HG03175 (cell line): ENCODE data around the gene IFT80.

Source experiments
- ATAC-seq: cut with Tn5 transposase; IDR thresholded peaks from one replicate; pipeline ENCODE4 v1.9.1; 2021; ENCODE audit warnings: mild to moderate bottlenecking, moderate library complexity; ENCODE audit not compliant: unreplicated experiment

IFT80 gene

DNA sequence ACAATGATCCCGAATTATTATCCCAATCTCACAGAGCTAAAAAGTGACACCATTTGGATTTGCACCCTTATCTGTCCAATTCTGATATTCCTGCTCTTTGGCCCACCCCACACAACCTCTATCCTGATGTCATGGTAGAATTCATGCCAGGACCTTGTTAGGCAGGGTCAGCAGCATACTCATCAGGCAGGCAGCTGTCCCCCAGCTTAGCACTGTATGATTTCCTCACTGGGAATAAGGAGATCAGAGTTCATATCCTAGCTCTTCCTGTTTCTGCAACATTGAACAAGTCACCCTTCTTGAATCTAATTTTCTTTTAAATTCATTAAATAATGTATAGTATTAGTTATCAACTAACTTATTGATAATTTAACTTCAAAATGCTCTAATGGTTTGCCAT, 185.8 kb downstream of the IFT80 start:
- no peak for ATAC-seq

- ATAC-seq, result no peak
Observed at GRCh38 chr3:160210799-160211221, 188.2 kb downstream of the IFT80 start.

- ATAC-seq, result no peak
Observed at GRCh38 chr3:160210341-160210740, 188.7 kb downstream of the IFT80 start.
